ENCODE measurements around the gene MGME1.

MGME1 gene

GRCh38 chr20:18018100-18018499, 49.3 kb downstream of the MGME1 start:
- Histone ChIP-seq H3K4me1 (ENCODE audit: insufficient read depth, low read length, poor library complexity, severe bottlenecking) (no peaks in the 10 kb centered on the region), H3K4me2 (ENCODE audit: low read depth, low read length, poor library complexity, severe bottlenecking) (no peak overlapping the region), H3K27me3 (ENCODE audit: insufficient read depth, low read length, poor library complexity, severe bottlenecking) (no peaks in the 10 kb centered on the region), H4K20me1 (ENCODE audit: insufficient read depth, low read length, poor library complexity, severe bottlenecking) (no peaks in the 10 kb centered on the region), H3K79me2 (ENCODE audit: insufficient read depth, low read length) (no peaks in the 10 kb centered on the region), H3K9ac (ENCODE audit: low read depth, low read length, poor library complexity, severe bottlenecking) (no peak overlapping the region), H3F3A (ENCODE audit: low read depth) (no peaks in the 10 kb centered on the region), H3K36me3 (ENCODE audit: insufficient read depth, low read length) (no peaks in the 10 kb centered on the region), H3K9me3 (ENCODE audit: insufficient read depth, low read depth, low read length) (no peaks in the 10 kb centered on the region), H2AFZ (ENCODE audit: low read length) (no peak overlapping the region), H3K9me2 (replicated peaks; ENCODE audit: low read depth, low read length) (no peaks in the 10 kb centered on the region), H3K4me3 (ENCODE audit: low read length, poor library complexity, severe bottlenecking) (no peak overlapping the region)
- TF ChIP-seq EZH2phosphoT487 (IDR thresholded peaks at IDR 0.05; ENCODE audit: borderline replicate concordance) (no peak), CTCF (conservative IDR thresholded peaks at IDR 0.05; ENCODE audit: low read length) (no peak)

GRCh38 chr20:18019068-18019467, 50.2 kb downstream of the MGME1 start:
- no peaks in the 10 kb centered on the region for H3K27me3 ChIP-seq (ENCODE audit: insufficient read depth, low read length, poor library complexity, severe bottlenecking)
- H3K9me3 ChIP-seq (ENCODE audit: insufficient read depth, low read depth, low read length): no peaks in the 10 kb centered on the region

GRCh38 chr20:18020931-18021330, 52.1 kb downstream of the MGME1 start:
- Histone ChIP-seq H3K9ac (ENCODE audit: low read depth, low read length, poor library complexity, severe bottlenecking) (no peak overlapping the region), H3K36me3 (ENCODE audit: insufficient read depth, low read length) (no peaks in the 10 kb centered on the region), H3K9me2 (replicated peaks; ENCODE audit: low read depth, low read length) (no peaks in the 10 kb centered on the region), H3K4me1 (ENCODE audit: insufficient read depth, low read length, poor library complexity, severe bottlenecking) (no peaks in the 10 kb centered on the region), H3K27me3 (ENCODE audit: insufficient read depth, low read length, poor library complexity, severe bottlenecking) (no peaks in the 10 kb centered on the region), H4K20me1 (ENCODE audit: insufficient read depth, low read length, poor library complexity, severe bottlenecking) (no peaks in the 10 kb centered on the region), H2AFZ (ENCODE audit: low read length) (no peak overlapping the region), H3K4me3 (ENCODE audit: low read length, poor library complexity, severe bottlenecking) (no peak overlapping the region), H3K79me2 (ENCODE audit: insufficient read depth, low read length) (no peaks in the 10 kb centered on the region), H3F3A (ENCODE audit: low read depth) (no peaks in the 10 kb centered on the region), H3K9me3 (ENCODE audit: insufficient read depth, low read depth, low read length) (no peaks in the 10 kb centered on the region), H3K4me2 (ENCODE audit: low read depth, low read length, poor library complexity, severe bottlenecking) (no peak overlapping the region)
- no peak for TF ChIP-seq EZH2phosphoT487 (IDR thresholded peaks at IDR 0.05; ENCODE audit: borderline replicate concordance)
- no peak for TF ChIP-seq CTCF (conservative IDR thresholded peaks at IDR 0.05; ENCODE audit: low read length)

More at GRCh38 chr20:18019068-18019467, 50.2 kb downstream of the MGME1 start:
- Histone ChIP-seq H3K4me2 (ENCODE audit: low read depth, low read length, poor library complexity, severe bottlenecking) (no peak overlapping the region), H3K9me2 (replicated peaks; ENCODE audit: low read depth, low read length) (no peaks in the 10 kb centered on the region), H3K36me3 (ENCODE audit: insufficient read depth, low read length) (no peaks in the 10 kb centered on the region), H3F3A (ENCODE audit: low read depth) (no peaks in the 10 kb centered on the region), H3K79me2 (ENCODE audit: insufficient read depth, low read length) (no peaks in the 10 kb centered on the region), H4K20me1 (ENCODE audit: insufficient read depth, low read length, poor library complexity, severe bottlenecking) (no peaks in the 10 kb centered on the region), H3K9ac (ENCODE audit: low read depth, low read length, poor library complexity, severe bottlenecking) (no peak overlapping the region), H3K4me3 (ENCODE audit: low read length, poor library complexity, severe bottlenecking) (no peak overlapping the region), H3K4me1 (ENCODE audit: insufficient read depth, low read length, poor library complexity, severe bottlenecking) (no peaks in the 10 kb centered on the region), H2AFZ (ENCODE audit: low read length) (0 out of 2 replicates have a peak overlapping the region, but pooled peaks have one; percentile 38)
- peak; percentile 71 for TF ChIP-seq CTCF (conservative IDR thresholded peaks at IDR 0.05; ENCODE audit: low read length)
- TF ChIP-seq EZH2phosphoT487 (IDR thresholded peaks at IDR 0.05; ENCODE audit: borderline replicate concordance): no peak

All from Loucy (cell line).